Iris pigment epithelial cell (primary cell): ENCODE measurements around the gene RNF220.

ENCODE experiments used
- DNase-seq: peaks from one replicate; pipeline ENCODE4 v3.0.0-alpha.2; 2011; ENCODE audit warnings: low read depth

Gene RNF220

GRCh38 chr1:44407430-44408211, 2.6 kb downstream of the RNF220 start:
- no peak for DNase-seq

- DNase-seq, result no peak
Measured at GRCh38 chr1:44408212-44408582, 3.1 kb downstream of the RNF220 start.

GRCh38 chr1:44408632-44409602, 3.9 kb downstream of the RNF220 start:
- no peak for DNase-seq

GRCh38 chr1:44409757-44410156, 4.7 kb downstream of the RNF220 start:
- no peak for DNase-seq

- DNase-seq, result no peak
Measured at GRCh38 chr1:44411861-44412260, 6.8 kb downstream of the RNF220 start.

- no peak for DNase-seq
Measured at GRCh38 chr1:44412601-44413000, 7.5 kb downstream of the RNF220 start.

GRCh38 chr1:44413740-44414139, 8.7 kb downstream of the RNF220 start:
- no peak for DNase-seq

- no peak for DNase-seq
Measured at GRCh38 chr1:44415013-44415412, 10.0 kb downstream of the RNF220 start.

- DNase-seq, result no peak
Measured at GRCh38 chr1:44416408-44416807, 11.4 kb downstream of the RNF220 start.

GRCh38 chr1:44417351-44418021, 12.4 kb downstream of the RNF220 start:
- no peak for DNase-seq

DNA sequence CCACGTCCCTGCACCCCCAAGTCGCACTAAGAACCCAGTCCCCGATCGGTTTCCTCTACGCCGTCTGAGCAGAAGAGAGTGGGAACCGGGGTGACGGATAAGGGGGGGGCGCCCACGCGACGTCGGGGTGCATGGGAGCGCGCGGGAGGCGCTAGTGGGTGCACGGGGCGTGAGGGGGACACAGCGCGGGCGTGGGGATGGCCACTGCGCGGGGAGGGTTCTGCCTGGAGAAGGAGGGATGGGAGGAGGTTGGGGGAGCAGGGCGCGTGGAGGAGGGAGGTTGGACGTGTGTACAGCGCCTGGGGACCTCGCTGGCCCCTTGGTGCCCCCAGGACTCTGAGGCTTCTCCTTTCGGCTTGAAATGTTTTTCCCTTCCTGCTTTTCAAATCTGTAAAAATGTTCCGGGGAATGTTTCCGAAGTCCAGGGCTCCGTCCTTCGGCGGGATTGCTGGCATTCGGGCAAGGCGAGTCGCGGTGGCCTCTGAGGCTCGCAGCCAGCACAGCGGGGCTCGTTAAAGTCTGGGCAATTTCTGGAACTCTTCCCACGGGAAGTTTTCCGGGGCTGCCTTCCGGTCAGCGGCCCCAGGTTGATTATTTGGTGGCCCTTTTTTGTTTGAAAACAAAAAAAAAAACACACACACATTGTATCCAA, 13.1 kb downstream of the RNF220 start:
- no peak for DNase-seq

DNA sequence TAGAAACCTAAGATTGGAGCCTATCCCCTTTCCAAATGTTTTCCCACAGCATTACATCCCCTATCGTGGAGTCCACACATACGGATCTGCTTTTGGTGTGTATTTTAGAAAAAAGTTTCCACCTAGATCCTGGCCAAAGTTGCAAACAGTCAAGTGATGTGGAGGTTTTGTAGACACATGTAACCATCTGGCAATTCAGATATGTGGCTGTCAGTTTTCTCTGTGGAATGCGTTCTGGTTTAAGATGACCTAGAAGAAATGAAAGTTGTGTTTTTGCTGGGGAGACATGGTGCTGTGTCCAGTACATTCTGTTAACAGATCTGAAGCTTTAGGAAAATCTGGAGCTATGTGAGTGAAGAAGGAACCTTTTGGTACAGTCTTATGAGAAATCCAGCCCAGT, 14.8 kb downstream of the RNF220 start:
- no peak for DNase-seq

DNA sequence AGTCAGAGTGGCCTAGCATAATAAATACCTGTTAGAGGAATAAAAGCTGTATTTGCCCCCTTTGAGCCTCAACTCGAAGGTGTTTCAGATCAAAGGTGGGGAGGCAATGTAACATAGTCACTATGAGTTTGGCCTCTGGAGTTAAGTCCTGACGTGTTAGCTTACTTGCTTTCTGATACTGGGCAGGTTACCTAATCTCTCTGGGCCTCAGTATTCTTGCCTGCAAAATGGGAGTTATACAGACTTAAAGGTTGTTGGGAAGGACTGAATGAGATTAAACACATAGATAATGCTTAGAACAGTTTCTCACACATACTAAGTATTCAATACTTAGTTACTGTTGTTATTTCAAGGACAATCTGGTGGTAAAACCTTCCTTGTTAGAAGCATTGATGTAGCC, 15.5 kb downstream of the RNF220 start:
- DNase-seq, result no peak

GRCh38 chr1:44421446-44421884, 16.4 kb downstream of the RNF220 start:
- DNase-seq, result no peak

GRCh38 chr1:44422161-44422560, 17.1 kb downstream of the RNF220 start:
- no peak for DNase-seq

GRCh38 chr1:44423591-44424537, 18.8 kb downstream of the RNF220 start:
- peak; percentile 39 for DNase-seq

DNA sequence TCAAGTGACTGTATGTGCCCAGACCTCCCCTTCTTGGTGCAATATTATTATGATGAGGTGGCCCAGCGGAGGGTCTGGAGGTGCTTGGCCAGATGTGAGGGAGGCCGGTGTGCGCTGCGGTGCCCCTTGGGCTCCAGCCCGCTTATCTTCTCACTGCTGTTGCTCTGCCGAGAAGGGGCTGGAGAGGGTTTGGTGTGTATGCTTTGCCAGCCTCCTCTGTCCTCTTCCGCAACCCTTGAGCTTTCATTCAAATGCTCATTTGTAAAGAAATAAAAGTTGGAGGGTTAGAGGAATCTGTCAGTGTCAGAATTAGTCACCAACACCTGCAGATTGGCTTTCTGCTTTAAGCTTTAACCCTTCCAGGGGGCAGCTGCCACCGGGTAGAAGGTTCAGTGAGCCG, 19.7 kb downstream of the RNF220 start:
- DNase-seq, result no peak

DNA sequence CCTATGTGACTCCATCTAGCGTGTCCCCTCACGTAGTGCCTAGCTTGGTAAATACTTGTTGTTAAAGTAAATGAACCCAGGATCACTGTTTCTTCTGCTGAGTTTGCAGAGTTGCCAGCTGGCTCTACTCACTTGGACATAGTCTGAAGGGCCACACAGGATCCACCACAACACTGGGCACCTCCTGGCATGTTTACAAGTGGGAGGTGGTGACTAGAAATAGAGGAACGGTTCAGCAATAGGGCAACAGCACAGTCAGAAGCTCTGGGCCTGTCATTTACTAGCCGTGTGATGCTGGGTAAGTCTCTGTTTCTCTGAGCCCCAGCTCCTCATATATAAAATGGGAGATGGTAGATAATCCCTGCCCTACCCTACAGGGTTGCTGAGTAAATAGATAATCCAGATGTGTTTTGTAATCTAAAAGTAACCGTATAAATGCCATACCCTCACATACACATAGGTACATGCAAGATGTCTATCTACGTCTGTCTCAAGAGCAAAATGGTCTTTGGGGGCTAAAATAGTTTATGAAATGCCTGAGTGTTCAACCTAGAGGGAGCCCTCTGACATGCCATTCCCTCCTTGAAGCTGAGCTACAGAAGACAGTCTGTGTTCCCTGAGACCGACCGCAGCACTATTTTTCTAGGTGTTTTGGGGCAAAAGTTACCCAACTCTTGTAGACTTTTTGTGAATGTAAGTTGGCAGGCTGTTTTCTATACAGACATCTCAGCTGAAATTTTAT, 20.5 kb downstream of the RNF220 start:
- no peak for DNase-seq

DNA sequence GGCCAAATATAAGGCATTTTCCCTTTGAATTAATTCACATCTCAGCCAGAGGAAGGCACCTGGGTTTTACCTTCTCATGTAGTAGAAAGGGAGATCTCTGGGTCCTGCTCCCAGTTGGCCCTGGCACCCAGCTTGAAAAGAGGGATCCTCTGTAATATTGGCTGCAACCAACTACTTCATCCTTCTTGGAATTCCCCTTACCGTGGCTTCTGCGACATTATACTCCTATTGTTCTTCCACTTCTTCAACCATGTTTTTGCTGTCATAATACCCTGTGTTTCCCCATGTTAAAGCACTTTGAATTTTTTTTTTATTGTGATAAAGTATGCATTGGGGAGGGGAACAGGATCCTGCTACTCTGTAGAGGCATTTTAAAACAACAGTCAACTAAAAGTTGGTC, 26.8 kb downstream of the RNF220 start:
- no peak for DNase-seq

- peak; percentile 50 for DNase-seq
Measured at GRCh38 chr1:44433209-44433608, 28.2 kb downstream of the RNF220 start.
